Measurements from ENCODE around the gene SEMA3D.
A peak's percentile ranks its signal among the peaks of the same experiment; 100 is the strongest.

SEMA3D gene

GRCh38 chr7:85184599-85185423 is 2.0 kb downstream of the SEMA3D start:
- peaks cover 25% of the 10 kb centered on the region for H3K4me1 Mint-ChIP-seq
- peaks cover 27% of the 10 kb centered on the region for H3K27me3 Mint-ChIP-seq (ENCODE audit: low read depth)
- H3K27ac Mint-ChIP-seq, result peak overlapping the region; percentile 79 to 92 (median 87)
- H3K9me3 Mint-ChIP-seq, result peaks cover 9% of the 10 kb centered on the region
- TF ChIP-seq CTCF (IDR thresholded peaks at IDR 0.05; ENCODE audit: unreplicated experiment in 3 of 3), result no peak
- H3K36me3 Mint-ChIP-seq (ENCODE audit: low read depth), result peaks cover 35% of the 10 kb centered on the region
- peak overlapping the region; percentile 88 to 92 (median 90) for H3K4me3 Mint-ChIP-seq

GRCh38 chr7:85183296-85183695 is 3.6 kb downstream of the SEMA3D start:
- peak overlapping the region; percentile 28 to 45 (median 38) for H3K4me3 Mint-ChIP-seq
- peaks cover 20% of the 10 kb centered on the region for H3K27me3 Mint-ChIP-seq (ENCODE audit: low read depth)
- H3K4me1 Mint-ChIP-seq, result peaks cover 19% of the 10 kb centered on the region
- no peak for TF ChIP-seq CTCF (IDR thresholded peaks at IDR 0.05; ENCODE audit: unreplicated experiment in 3 of 3)
- H3K9me3 Mint-ChIP-seq, result peaks cover 18% of the 10 kb centered on the region
- H3K27ac Mint-ChIP-seq, result peak overlapping the region in 1 of 3 experiments; percentile 49
- peaks cover 50% of the 10 kb centered on the region for H3K36me3 Mint-ChIP-seq (ENCODE audit: low read depth)

- Mint-ChIP-seq H3K36me3 (ENCODE audit: low read depth) (peaks cover 65% of the 10 kb centered on the region), H3K27me3 (ENCODE audit: low read depth) (peaks cover 10% of the 10 kb centered on the region), H3K4me1 (no peaks in the 10 kb centered on the region), H3K9me3 (peaks cover 27% of the 10 kb centered on the region), H3K4me3 (no peak overlapping the region), H3K27ac (no peak overlapping the region)
- TF ChIP-seq CTCF (IDR thresholded peaks at IDR 0.05; ENCODE audit: unreplicated experiment in 3 of 3), result no peak
Measured at GRCh38 chr7:85178531-85179298, 8.1 kb downstream of the SEMA3D start.

- peaks cover 27% of the 10 kb centered on the region for H3K9me3 Mint-ChIP-seq
- no peak overlapping the region for H3K27ac Mint-ChIP-seq
- H3K36me3 Mint-ChIP-seq (ENCODE audit: low read depth), result peaks cover 59% of the 10 kb centered on the region
- H3K4me3 Mint-ChIP-seq, result no peak overlapping the region
- H3K27me3 Mint-ChIP-seq (ENCODE audit: low read depth), result no peaks in the 10 kb centered on the region
- no peak for TF ChIP-seq CTCF (IDR thresholded peaks at IDR 0.05; ENCODE audit: unreplicated experiment in 3 of 3)
- peaks cover 6% of the 10 kb centered on the region for H3K4me1 Mint-ChIP-seq
Measured at GRCh38 chr7:85177316-85177715, 9.5 kb downstream of the SEMA3D start.

GRCh38 chr7:85176197-85176596 is 10.7 kb downstream of the SEMA3D start:
- Mint-ChIP-seq H3K27ac (no peak overlapping the region), H3K27me3 (ENCODE audit: low read depth) (no peaks in the 10 kb centered on the region), H3K36me3 (ENCODE audit: low read depth) (peaks cover 52% of the 10 kb centered on the region), H3K9me3 (peaks cover 27% of the 10 kb centered on the region), H3K4me1 (peaks cover 6% of the 10 kb centered on the region), H3K4me3 (no peak overlapping the region)
- TF ChIP-seq CTCF (IDR thresholded peaks at IDR 0.05; ENCODE audit: unreplicated experiment in 3 of 3), result no peak

All from nephron (organoid).